Stomach smooth muscle (tissue), 2 donors: ENCODE measurements around the gene CLSTN2.

ENCODE experiments used
- H3K27ac ChIP-seq: one replicate; pipeline ENCODE4 v1.7.0; 2013; ENCODE audit warnings: mild to moderate bottlenecking, low read length, inconsistent platforms
- H3K27me3 ChIP-seq, 2 donors: one replicate each; pipeline ENCODE4 v1.7.0; 2013; ENCODE audit warnings: low read length in 2 of 2; ENCODE audit not compliant: insufficient read depth in 2 of 2, control insufficient read depth in 1 of 2
- H3K36me3 ChIP-seq, 2 donors: one replicate each; pipeline ENCODE4 v1.7.0; 2013; ENCODE audit warnings: low read length in 2 of 2; ENCODE audit not compliant: control insufficient read depth in 2 of 2, insufficient read depth in 2 of 2
- H3K4me1 ChIP-seq: one replicate; pipeline ENCODE4 v1.7.0; 2013; ENCODE audit warnings: low read length; ENCODE audit not compliant: control insufficient read depth, insufficient read depth
- H3K4me3 ChIP-seq, 2 donors: one replicate each; pipeline ENCODE4 v1.7.0; 2013; ENCODE audit warnings: low read length in 2 of 2
- H3K9ac ChIP-seq, 2 donors: one replicate each; pipeline ENCODE4 v1.7.0; 2013; ENCODE audit warnings: low read length in 2 of 2, mild to moderate bottlenecking in 1 of 2
- H3K9me3 ChIP-seq, 2 donors: one replicate each; pipeline ENCODE4 v1.7.0; 2013; ENCODE audit warnings: low read length in 2 of 2; ENCODE audit not compliant: control insufficient read depth in 2 of 2
- donor health status: healthy.
- donor health status: Pancreatic carcinoma.

Gene CLSTN2

GRCh38 chr3:140250010-140250855 is 315.2 kb downstream of the CLSTN2 start:
- H3K27ac ChIP-seq, result no peak overlapping the region
- no peaks in the 10 kb centered on the region for H3K4me1 ChIP-seq
- no peak overlapping the region for H3K9ac ChIP-seq
- no peaks in the 10 kb centered on the region for H3K36me3 ChIP-seq
- H3K4me3 ChIP-seq, result no peak overlapping the region
- no peaks in the 10 kb centered on the region for H3K9me3 ChIP-seq
- H3K27me3 ChIP-seq, result no peaks in the 10 kb centered on the region

- no peaks in the 10 kb centered on the region for H3K9me3 ChIP-seq
- no peaks in the 10 kb centered on the region for H3K27me3 ChIP-seq
- no peaks in the 10 kb centered on the region for H3K36me3 ChIP-seq
- no peak overlapping the region for H3K4me3 ChIP-seq
- no peaks in the 10 kb centered on the region for H3K4me1 ChIP-seq
- H3K9ac ChIP-seq, result no peak overlapping the region
- no peak overlapping the region for H3K27ac ChIP-seq
These were observed 316.0 kb downstream of the CLSTN2 start for GRCh38 chr3:140250945-140251344.

GRCh38 chr3:140251678-140252077 is 316.7 kb downstream of the CLSTN2 start:
- Histone ChIP-seq H3K27me3 (no peaks in the 10 kb centered on the region), H3K36me3 (no peaks in the 10 kb centered on the region), H3K9ac (no peak overlapping the region), H3K9me3 (no peaks in the 10 kb centered on the region), H3K27ac (no peak overlapping the region), H3K4me1 (no peaks in the 10 kb centered on the region), H3K4me3 (no peak overlapping the region)

- H3K4me1 ChIP-seq, result no peaks in the 10 kb centered on the region
- H3K27ac ChIP-seq, result no peak overlapping the region
- no peak overlapping the region for H3K9ac ChIP-seq
- no peaks in the 10 kb centered on the region for H3K27me3 ChIP-seq
- H3K4me3 ChIP-seq, result no peak overlapping the region
- no peaks in the 10 kb centered on the region for H3K36me3 ChIP-seq
- H3K9me3 ChIP-seq, result no peaks in the 10 kb centered on the region
These were observed 318.0 kb downstream of the CLSTN2 start for GRCh38 chr3:140252812-140253656.

- Histone ChIP-seq H3K4me3 (no peak overlapping the region), H3K27me3 (no peaks in the 10 kb centered on the region), H3K27ac (no peak overlapping the region), H3K9me3 (no peaks in the 10 kb centered on the region), H3K9ac (no peak overlapping the region), H3K36me3 (no peaks in the 10 kb centered on the region), H3K4me1 (no peaks in the 10 kb centered on the region)
These were observed 323.3 kb downstream of the CLSTN2 start for GRCh38 chr3:140258222-140258724.

- no peaks in the 10 kb centered on the region for H3K27me3 ChIP-seq
- H3K27ac ChIP-seq, result no peak overlapping the region
- H3K4me3 ChIP-seq, result no peak overlapping the region
- H3K36me3 ChIP-seq, result no peaks in the 10 kb centered on the region
- H3K9me3 ChIP-seq, result no peaks in the 10 kb centered on the region
- no peaks in the 10 kb centered on the region for H3K4me1 ChIP-seq
- no peak overlapping the region for H3K9ac ChIP-seq
These were observed 330.3 kb downstream of the CLSTN2 start for GRCh38 chr3:140265302-140265701.

GRCh38 chr3:140268103-140268502 is 333.1 kb downstream of the CLSTN2 start:
- Histone ChIP-seq H3K27me3 (no peaks in the 10 kb centered on the region), H3K4me1 (no peaks in the 10 kb centered on the region), H3K9ac (no peak overlapping the region), H3K36me3 (no peaks in the 10 kb centered on the region), H3K9me3 (no peaks in the 10 kb centered on the region), H3K27ac (no peak overlapping the region), H3K4me3 (no peak overlapping the region)

GRCh38 chr3:140268610-140269009 is 333.6 kb downstream of the CLSTN2 start:
- Histone ChIP-seq H3K9ac (no peak overlapping the region), H3K4me1 (no peaks in the 10 kb centered on the region), H3K27me3 (no peaks in the 10 kb centered on the region), H3K9me3 (no peaks in the 10 kb centered on the region), H3K36me3 (no peaks in the 10 kb centered on the region), H3K4me3 (no peak overlapping the region), H3K27ac (no peak overlapping the region)

GRCh38 chr3:140270329-140270728 is 335.3 kb downstream of the CLSTN2 start:
- no peaks in the 10 kb centered on the region for H3K9me3 ChIP-seq
- no peak overlapping the region for H3K4me3 ChIP-seq
- no peaks in the 10 kb centered on the region for H3K27me3 ChIP-seq

GRCh38 chr3:140273542-140274195 is 338.7 kb downstream of the CLSTN2 start:
- Histone ChIP-seq H3K27ac (no peak overlapping the region), H3K9me3 (no peaks in the 10 kb centered on the region)

More at GRCh38 chr3:140270329-140270728, 335.3 kb downstream of the CLSTN2 start:
- Histone ChIP-seq H3K9ac (no peak overlapping the region), H3K27ac (no peak overlapping the region), H3K36me3 (no peaks in the 10 kb centered on the region), H3K4me1 (no peaks in the 10 kb centered on the region)

More at GRCh38 chr3:140273542-140274195, 338.7 kb downstream of the CLSTN2 start:
- H3K4me3 ChIP-seq, result no peak overlapping the region
- no peaks in the 10 kb centered on the region for H3K4me1 ChIP-seq
- H3K27me3 ChIP-seq, result no peaks in the 10 kb centered on the region
- no peak overlapping the region for H3K9ac ChIP-seq
- H3K36me3 ChIP-seq, result no peaks in the 10 kb centered on the region
